IPS-18c (cell line): ENCODE data around the gene ADCY10.
"Not testable (repeated sequence)": the region's sequence is repeated elsewhere in the genome, so short reads cannot be mapped to it uniquely, and the experiment has no call there.

Experiments used
- H3K4me3 ChIP-seq: 2 replicates; pipeline ENCODE4 v1.7.0; 2013; ENCODE audit warnings: low read depth, mild to moderate bottlenecking, low read length, moderate library complexity; ENCODE audit not compliant: insufficient read depth
- H3K9me3 ChIP-seq: one replicate; pipeline ENCODE4 v1.6.1; 2013; ENCODE audit warnings: mild to moderate bottlenecking, low read length, moderate library complexity; ENCODE audit not compliant: control insufficient read depth, insufficient read depth

Gene ADCY10

DNA sequence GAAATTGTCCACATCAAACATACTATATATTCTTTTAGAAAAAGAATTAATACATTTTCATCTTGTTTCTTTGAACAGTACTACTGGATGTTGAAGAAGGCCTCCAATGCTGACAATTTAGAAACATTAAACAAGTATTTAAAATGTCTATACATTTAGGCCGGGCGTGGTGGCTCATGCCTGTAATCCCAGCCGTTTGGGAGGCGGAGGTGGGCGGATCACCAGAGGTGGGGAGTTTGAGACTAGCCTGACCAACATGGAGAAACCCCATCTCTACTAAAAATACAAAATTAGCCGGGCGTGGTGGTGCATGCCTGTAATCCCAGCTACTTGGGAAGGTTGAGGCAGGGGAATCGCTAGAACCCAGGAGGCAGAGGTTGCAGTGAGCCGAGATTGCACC is 15.0 kb upstream of the ADCY10 start:
- H3K9me3 ChIP-seq, H3K4me3 ChIP-seq: not testable (repeated sequence)

DNA sequence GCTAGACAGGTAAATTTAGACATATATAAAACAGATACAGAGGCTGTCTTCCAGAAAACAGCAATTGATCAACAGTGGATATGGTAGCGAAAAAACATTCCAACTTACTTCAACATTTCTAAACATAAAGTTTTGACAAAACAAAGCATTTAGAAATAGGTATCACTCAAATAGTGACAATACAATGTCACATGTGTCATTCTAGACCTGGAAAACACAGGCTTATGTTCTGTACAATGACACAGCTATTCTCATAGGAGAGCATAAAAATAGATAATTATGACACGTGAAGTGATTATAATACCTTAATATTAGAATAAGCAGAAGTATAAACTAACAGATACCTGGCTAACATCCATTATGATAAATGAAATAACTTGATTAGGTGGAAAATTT is 14.5 kb upstream of the ADCY10 start:
- Histone ChIP-seq H3K4me3 (no peak overlapping the region), H3K9me3 (no peaks in the 10 kb centered on the region)

DNA sequence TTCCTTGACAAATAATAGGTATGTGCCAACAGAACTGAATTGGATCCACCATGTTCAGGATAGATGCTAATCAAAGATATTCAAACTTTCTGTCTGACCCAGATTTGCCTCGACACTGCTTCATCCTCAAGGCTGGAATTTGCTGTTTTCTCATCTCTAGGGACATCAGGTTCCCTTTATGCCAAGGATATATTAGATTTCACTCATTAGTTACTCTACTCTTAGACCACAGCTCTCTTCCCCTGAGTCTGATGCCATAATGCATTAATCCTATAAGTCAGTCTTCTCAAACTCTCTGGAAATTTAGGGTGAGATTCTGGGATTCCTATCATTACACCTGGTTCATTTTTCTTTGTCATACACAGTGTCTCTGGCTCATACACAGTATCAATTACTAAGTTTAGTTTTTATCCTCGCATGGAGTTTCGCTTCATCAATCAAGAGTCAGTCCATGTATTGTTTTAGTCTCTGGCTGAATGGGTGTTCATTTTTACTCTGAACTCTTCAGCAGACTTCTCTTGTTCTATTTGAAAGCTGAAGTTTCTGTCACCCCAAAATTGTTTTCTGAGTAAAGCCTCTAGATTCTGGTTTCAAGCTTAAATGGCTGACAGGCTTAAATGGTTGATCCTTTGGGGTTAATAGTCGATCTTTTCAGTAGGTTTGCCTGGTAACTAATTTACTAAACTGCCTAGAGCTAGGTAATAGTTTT is 13.3 kb upstream of the ADCY10 start:
- Histone ChIP-seq H3K9me3 (no peaks in the 10 kb centered on the region), H3K4me3 (no peak overlapping the region)

DNA sequence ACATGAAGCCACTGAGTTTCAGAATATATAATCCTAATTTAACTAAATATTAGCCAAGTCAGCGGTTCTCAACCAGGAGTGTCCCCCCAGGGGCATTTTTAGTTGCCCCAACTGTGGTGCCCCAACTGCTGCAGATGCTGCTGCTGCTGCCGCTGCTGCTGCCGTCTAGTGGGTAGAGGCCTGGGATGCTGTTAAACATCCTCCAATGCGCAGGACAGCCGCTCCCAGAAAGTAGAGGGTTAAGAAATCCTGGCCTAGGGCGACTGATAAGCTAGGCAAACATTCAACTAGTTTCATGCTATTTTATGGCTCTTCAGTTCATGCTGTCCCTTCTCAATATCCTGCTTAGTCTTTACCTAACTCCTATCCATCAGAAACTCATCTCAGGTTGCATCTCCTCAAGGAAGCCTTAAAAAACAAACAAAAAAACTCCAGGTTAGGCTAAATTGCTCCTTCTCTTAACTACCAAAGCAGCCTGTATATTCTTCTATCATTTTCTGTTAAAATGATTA is 12.6 kb upstream of the ADCY10 start:
- Histone ChIP-seq H3K4me3 (no peak overlapping the region), H3K9me3 (no peaks in the 10 kb centered on the region)

DNA sequence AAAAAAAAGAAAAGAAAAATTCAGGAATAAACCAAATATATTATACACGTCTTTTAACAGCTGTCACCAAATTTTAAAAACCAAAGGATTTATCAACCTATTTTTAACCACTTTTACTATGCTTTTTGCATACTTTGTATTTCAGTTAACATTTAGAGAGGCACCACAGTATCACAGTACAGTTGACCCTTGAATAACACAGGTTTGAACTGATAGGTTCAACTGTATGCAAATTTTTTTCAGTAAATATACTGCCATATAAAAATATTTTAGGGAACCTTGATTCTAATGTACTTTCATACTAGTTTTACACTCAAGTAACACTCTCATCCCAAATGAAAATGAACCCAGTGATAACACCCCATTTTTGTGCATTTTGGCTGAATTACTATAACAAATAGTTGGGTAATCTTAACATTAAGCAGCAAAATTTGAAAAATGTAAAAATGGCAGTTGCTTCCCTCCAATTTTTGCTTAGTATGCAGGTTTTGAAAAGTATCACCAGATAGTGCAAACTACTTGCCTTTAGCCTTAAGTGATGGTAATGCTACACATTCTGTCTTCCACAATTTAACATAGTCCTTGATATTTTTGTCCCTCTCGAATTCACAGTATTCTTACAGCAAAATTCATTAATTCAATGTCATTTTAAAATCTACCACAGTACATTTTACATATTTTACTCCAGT is 10.8 kb upstream of the ADCY10 start:
- no peaks in the 10 kb centered on the region for H3K9me3 ChIP-seq
- H3K4me3 ChIP-seq, result no peak overlapping the region

DNA sequence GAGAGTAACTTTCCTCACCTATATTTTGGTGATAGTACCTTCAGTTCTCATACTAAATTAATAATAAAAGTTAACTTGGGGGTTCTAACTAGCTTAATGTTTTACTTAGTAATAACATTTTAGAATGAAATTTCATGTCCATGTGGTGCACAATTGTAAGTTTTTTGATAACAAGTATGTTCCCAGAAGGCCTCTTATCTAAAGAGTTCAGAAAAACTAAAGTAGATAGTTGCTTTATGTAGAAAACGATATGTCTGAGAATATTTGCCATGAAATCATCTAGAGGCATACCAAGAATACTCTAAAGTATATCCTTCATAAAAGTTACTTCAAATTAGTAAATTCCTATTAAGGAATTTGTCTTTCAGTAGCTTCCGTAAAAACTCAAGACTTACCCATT is 10.2 kb upstream of the ADCY10 start:
- Histone ChIP-seq H3K9me3 (no peaks in the 10 kb centered on the region), H3K4me3 (no peak overlapping the region)

DNA sequence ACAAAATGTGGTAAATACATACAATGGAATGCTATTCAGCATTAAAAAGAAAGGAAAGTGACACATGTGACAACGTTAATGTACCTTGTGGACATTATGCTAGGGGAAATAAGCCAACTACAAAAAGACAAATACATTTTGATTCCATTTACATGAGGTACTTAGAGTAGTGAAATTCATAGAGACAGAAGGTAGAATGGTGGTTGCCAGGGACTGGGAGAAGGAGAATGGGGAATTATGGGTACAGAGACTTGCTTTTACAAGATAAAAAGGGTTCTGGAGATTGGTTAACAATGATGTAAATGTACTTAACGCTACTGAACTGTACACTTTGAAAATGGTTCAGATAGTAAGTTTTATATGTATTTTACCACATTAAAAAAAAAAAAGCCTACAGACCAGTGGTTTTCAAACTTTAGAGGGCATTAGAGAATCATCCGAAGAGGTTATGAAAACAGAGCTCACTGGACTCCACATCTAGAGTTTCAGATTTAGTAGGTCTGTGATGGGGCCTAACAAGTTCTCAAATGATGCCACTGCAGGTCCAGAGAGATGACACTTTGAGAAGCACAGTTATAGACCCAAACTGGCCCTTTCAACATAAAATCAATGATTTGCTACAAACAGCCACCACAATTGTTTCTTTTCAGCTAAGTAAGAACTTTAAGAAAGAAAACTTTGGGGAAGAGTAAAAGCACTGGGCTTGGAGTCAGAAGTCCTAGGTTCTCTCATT is 9.6 kb upstream of the ADCY10 start:
- H3K9me3 ChIP-seq, result no peaks in the 10 kb centered on the region
- H3K4me3 ChIP-seq, result no peak overlapping the region

DNA sequence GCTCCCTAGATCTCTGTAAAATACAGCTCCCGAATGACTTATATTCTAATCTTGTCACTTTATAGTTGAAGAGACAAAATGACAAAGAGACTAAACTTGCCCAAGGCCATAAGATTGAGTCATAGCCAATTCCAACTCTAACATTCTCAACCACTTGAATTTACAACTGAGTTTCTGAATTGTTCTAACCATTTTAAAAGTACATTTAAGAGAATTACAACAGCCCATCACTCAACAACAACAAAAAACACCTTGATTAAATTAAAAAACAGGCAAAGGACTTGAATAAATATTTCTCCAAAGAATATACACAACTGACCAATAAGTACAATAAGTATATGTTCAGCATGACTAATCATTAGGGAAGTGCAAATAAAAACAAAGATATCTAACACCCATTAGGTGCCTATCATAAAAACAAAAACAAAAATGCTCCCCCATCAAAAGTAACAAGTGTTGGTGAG is 8.7 kb upstream of the ADCY10 start:
- no peak overlapping the region for H3K4me3 ChIP-seq
- no peaks in the 10 kb centered on the region for H3K9me3 ChIP-seq

DNA sequence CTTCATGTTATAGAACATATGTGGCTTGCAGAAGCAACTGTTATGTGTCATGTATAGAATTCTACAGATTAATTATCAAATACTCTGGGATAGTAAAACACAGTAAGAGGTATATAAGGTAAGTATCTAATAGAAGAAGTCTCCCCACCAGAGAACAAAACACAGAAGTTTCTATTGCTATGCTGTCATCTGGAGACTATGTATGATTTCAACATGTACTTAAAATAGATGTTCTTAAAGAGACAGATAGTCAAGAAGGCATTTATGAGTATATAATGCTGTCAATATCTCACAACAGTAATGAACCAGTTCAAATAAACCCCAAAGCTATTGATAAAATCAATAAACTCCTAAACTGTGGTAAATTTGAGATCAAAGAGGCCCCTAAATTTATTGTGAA is 8.1 kb upstream of the ADCY10 start:
- H3K4me3 ChIP-seq, result no peak overlapping the region
- no peaks in the 10 kb centered on the region for H3K9me3 ChIP-seq

DNA sequence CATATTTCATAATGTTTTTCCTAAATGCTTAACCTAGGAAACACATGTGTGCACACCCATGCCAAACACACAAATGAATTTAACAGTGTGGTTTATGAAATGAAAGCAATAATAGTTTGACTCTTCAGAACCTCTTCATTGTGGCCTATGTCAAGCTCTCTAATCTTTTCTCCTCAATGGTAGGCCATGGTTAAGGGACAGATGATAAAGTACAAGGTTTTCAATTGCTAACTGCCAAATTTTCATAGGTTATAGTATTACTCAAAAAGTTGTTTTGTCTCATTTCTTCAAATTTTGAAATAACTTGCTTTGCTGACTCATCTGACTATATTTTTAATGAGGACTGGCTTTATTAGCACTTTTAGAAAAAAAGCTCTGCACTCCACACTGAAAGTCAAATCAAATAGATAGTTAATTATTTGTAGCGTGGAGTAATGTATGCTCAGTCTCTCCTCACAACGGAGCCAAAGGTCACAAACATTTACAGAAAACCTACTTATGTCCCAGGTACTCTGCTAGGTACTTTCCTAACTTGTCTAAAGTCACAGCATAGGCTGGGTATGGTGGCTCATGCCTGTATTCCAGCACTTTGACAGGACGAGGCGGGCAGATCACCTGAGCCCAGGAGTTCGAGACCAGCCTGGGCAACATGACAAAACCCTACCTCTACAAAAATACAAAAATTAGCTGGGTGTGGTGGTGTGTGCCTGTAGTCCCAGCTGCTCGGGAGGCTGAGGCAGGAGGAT is 3.0 kb upstream of the ADCY10 start:
- Histone ChIP-seq H3K4me3 (no peak overlapping the region), H3K9me3 (no peaks in the 10 kb centered on the region)

DNA sequence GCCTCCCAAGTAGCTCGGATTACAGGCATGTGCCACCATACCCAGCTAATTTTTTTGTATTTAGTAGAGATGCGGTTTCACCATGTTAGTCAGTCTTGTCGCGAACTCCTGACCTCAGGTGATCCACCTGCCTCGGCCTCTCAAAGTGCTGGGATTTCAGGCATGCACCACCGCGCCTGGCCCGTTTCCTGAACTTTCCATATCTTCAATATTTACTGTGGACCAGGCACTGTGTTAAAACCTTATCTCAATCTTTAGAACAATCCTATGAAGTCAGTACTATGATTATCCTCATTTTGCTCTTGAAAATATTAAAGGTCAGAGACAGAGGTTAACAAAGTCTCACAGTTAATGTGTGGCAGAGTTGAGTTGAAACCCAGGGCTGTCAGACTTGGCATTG is 1.6 kb upstream of the ADCY10 start:
- no peak overlapping the region for H3K4me3 ChIP-seq
- H3K9me3 ChIP-seq, result no peaks in the 10 kb centered on the region

DNA sequence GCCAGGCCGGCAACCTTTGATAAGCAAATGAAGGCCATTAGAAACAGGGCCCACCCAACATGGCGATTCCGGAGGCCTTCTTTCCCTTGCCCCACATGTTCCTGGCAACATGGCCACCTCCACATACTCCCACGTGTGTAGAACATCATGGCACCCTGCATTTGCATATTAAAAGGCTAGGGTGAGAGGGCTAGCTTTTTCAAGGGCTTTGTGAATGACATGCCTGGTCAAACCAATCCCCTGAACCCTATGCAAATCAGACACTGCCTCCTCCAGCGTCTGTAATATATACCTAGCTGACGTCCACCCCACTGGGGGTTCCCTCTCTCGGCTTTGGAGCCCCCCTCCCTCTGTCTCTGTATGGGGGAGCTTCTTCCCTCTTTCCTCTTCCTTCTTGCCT is 1.6 kb downstream of the ADCY10 start:
- Histone ChIP-seq H3K9me3 (peaks cover 4% of the 10 kb centered on the region), H3K4me3 (no peak overlapping the region)

DNA sequence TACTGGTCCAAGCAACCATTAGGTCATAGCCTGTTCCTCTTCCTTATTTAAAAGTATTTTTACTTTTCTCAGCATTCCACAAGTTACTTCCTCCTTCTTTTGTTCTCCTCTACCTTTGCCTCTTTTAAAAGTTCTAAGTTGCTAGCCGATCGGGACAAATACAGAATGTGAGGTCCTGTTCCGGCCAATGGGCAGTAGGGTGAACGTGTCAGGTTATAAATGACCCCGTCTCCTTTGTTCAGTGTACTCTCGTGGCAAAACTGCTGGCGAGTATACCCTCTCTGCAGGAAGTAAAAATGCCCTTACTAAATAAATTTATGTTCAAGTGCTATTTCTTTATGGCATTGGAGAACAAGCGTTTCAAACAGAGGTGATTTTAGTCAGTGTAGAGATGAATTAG is 2.5 kb downstream of the ADCY10 start:
- Histone ChIP-seq H3K4me3 (no peak overlapping the region), H3K9me3 (peaks cover 4% of the 10 kb centered on the region)

DNA sequence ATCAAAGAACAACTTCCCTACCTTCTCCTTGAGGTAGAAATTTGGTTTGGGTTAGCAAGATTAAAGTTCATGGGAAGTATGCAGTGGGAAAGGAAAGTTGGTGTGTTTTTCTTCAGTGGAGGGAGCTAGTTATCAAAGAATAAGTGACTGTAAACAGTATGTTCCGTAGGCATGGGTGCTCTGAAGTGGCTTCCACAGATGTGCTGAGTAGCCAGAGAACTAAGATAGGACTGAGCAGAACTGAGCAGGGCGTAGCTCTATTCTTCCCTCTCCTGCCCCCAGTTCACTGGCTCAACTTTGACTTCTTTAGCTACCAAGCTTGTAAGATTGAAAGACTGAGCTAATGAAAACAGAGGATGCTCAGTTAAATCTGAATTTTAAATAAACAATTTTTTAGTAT is 3.4 kb downstream of the ADCY10 start:
- Histone ChIP-seq H3K9me3 (peaks cover 4% of the 10 kb centered on the region), H3K4me3 (no peak overlapping the region)

DNA sequence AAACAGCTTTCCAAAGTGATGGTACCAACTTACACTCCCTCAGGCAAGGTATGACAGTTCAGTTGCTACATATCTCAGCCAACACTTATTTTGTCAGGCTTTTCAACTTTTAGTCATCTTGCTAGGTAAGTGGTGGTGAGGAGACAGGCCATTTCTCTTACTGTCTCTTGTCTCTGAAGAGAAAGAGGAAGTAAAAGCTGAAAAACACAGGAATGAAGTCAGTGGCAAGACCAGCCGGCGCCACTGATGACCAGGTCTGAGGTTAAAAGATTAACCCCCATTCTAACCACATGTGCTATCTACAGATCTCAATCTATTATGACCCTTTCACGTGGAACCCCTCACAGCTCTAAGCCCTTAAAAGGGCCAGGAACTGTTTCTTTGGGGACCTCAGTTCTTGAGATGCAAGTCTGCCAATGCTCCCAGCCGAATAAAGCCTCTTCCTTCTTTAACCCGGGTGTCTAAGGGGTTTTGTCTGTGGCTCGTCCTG is 4.2 kb downstream of the ADCY10 start:
- no peak overlapping the region for H3K4me3 ChIP-seq
- H3K9me3 ChIP-seq, result peaks cover 4% of the 10 kb centered on the region

DNA sequence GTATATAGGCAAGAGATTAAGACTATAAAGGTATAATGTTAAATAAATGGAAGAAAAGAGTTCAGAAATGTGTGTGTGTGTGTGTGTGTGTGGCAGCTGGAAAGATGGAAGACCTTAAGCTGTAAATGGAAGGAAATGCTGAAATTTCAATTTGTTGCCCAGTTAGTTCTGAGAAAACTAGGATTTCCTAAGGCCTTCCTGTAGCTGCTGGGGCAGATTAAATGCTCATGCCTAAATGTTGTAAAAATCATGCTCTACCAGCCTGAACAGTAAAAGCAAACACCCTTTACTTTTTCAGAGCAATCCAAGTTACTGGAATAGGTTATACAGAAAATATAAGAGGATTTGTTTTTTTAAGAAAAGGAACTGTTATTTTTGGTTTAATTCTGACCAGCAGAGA is 8.3 kb downstream of the ADCY10 start:
- H3K4me3 ChIP-seq, result no peak overlapping the region
- H3K9me3 ChIP-seq, result peaks cover 4% of the 10 kb centered on the region

DNA sequence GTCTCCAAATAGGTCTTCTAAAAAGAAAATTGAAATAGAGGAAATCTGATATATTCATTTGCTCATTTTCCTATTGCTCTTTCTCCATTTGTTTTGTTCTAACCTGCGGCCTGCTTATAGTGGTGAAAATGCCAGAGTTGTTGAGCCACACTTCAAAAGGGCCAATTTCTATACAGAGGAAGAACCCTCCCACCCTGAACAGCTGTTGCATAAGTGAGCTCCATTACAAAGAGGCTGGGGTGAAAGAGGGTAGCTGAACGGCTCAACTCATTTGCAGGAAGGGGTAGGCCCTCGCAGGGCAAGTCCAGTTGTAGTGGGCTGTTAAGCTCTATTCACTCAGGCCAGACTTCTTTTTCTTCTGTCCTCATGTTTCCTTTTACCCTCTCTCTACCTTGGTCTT is 8.8 kb downstream of the ADCY10 start:
- H3K9me3 ChIP-seq, result peaks cover 4% of the 10 kb centered on the region
- no peak overlapping the region for H3K4me3 ChIP-seq
